Measurements from ENCODE around the gene SPPL3. TPM values are rescaled to one million over a fixed set of nuclear protein-coding genes. Genes with fewer than 3 reads are reported as not detected.

Gene SPPL3
- total RNA-seq, 1 donor from 2014 or later = 44.1 TPM

- no peaks in the 10 kb centered on the region for H3K9me3 ChIP-seq
- DNase-seq = no peak
- H3K4me3 ChIP-seq = no peak overlapping the region
- intact Hi-C loops (cut with DNase I) = no loop called here
- no peaks in the 10 kb centered on the region for H3K36me3 ChIP-seq
- no peak for TF ChIP-seq CTCF (IDR thresholded peaks at IDR 0.05)
- H3K27me3 ChIP-seq = no peaks in the 10 kb centered on the region
- no peak overlapping the region for H3K27ac ChIP-seq
- peak; percentile 21 for ATAC-seq
- no peaks in the 10 kb centered on the region for H3K4me1 ChIP-seq
These were observed 37.8 kb upstream of the SPPL3 start for GRCh38 chr12:120941846-120942405.

GRCh38 chr12:120941412-120941811, 37.3 kb upstream of the SPPL3 start:
- intact Hi-C loops (cut with DNase I) = no loop called here
- TF ChIP-seq CTCF (IDR thresholded peaks at IDR 0.05) = no peak
- H3K9me3 ChIP-seq = no peaks in the 10 kb centered on the region
- ATAC-seq = no peak
- H3K27ac ChIP-seq = no peak overlapping the region
- no peaks in the 10 kb centered on the region for H3K4me1 ChIP-seq
- no peak overlapping the region for H3K4me3 ChIP-seq
- DNase-seq = no peak
- H3K27me3 ChIP-seq = no peaks in the 10 kb centered on the region
- no peaks in the 10 kb centered on the region for H3K36me3 ChIP-seq

DNA sequence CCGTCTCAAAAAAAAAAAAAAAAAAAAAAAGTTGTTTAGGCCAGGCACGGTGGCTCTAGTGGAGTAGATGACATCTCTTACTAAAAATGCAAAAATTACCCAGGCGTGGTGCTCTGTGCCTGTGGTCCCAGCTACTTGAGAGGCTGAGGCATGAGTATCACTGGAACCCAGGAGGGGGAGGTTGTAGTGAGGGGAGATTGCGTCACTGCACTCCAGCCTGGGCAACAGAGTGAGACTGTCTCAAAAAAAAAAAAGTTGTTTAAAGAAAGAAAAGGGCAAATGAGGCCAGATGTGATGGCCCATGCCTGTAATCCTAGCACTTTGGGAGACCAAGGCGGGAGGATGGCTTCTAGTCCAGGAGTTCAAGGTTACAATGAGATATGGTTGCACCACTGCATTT, 36.6 kb upstream of the SPPL3 start:
- no peak overlapping the region for H3K4me3 ChIP-seq
- TF ChIP-seq CTCF (IDR thresholded peaks at IDR 0.05) = no peak
- no peaks in the 10 kb centered on the region for H3K36me3 ChIP-seq
- no peaks in the 10 kb centered on the region for H3K27me3 ChIP-seq
- no peaks in the 10 kb centered on the region for H3K9me3 ChIP-seq
- ATAC-seq (peak; percentile 12), DNase-seq (no peak)
- H3K27ac ChIP-seq = no peak overlapping the region
- intact Hi-C loops (cut with DNase I) = no loop called here
- no peaks in the 10 kb centered on the region for H3K4me1 ChIP-seq

DNA sequence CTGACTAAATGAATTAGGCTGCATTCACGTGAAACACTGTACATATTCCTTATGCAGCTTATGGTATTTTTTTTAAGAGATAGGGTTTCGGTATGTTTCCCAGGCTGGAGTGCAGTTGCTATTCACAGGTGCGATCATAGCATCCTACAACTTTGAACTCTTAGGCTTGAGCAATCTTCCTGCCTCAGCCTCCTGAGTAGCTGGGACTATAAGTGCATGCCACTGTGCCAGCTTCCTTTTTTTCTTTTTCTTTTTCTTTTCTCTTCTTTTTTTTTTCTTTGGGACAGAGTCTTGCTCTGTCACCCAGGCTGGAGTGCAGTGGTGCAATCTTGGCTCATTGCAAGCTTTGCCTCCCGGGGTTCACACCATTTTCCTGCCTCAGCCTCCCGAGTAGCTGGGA, 35.8 kb upstream of the SPPL3 start:
- Histone ChIP-seq H3K4me3 (no peak overlapping the region), H3K27me3 (no peaks in the 10 kb centered on the region), H3K9me3 (no peaks in the 10 kb centered on the region), H3K27ac (no peak overlapping the region), H3K4me1 (no peaks in the 10 kb centered on the region), H3K36me3 (no peaks in the 10 kb centered on the region)
- no peak for TF ChIP-seq CTCF (IDR thresholded peaks at IDR 0.05)
- intact Hi-C loops (cut with DNase I) = no loop called here
- ATAC-seq (no peak), DNase-seq (no peak)

DNA sequence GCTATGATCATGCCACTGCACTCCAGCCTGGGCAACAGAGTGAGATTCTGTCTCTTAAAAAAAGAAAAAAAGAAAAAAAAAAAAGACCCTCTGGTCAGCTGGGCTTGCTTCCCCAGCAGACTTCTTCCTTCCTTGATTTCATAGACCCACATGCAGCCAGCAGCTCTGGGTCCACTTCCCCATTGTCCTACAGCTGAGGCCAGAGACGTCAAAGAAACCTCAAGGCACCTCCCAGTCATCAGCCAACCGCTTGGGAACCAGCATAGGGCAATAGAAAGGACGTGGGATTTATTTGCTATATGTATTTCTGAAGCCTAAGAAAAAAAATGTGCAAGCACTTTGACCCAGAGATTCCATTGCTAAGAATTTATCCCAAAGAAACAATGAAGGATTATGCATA, 35.4 kb upstream of the SPPL3 start:
- no peaks in the 10 kb centered on the region for H3K36me3 ChIP-seq
- H3K27me3 ChIP-seq = no peaks in the 10 kb centered on the region
- TF ChIP-seq CTCF (IDR thresholded peaks at IDR 0.05) = no peak
- H3K4me1 ChIP-seq = no peaks in the 10 kb centered on the region
- peak; percentile 87 for ATAC-seq
- DNase-seq = no peak
- H3K9me3 ChIP-seq = no peaks in the 10 kb centered on the region
- intact Hi-C loops (cut with DNase I) = no loop called here
- no peak overlapping the region for H3K27ac ChIP-seq
- no peak overlapping the region for H3K4me3 ChIP-seq

- H3K36me3 ChIP-seq = no peaks in the 10 kb centered on the region
- intact Hi-C loops (cut with DNase I) = no loop called here
- ATAC-seq = no peak
- H3K4me1 ChIP-seq = no peaks in the 10 kb centered on the region
- no peak for DNase-seq
- H3K9me3 ChIP-seq = no peaks in the 10 kb centered on the region
- TF ChIP-seq CTCF (IDR thresholded peaks at IDR 0.05) = no peak
- no peak overlapping the region for H3K27ac ChIP-seq
- no peaks in the 10 kb centered on the region for H3K27me3 ChIP-seq
- no peak overlapping the region for H3K4me3 ChIP-seq
These were observed 34.3 kb upstream of the SPPL3 start for GRCh38 chr12:120938496-120938895.
